Raji (cell line): ENCODE results near the gene SCGB1C2.

Experiments used
- POLR2A ChIP-seq: IDR thresholded peaks from 2 replicates; pipeline ENCODE4 v1.6.1; 2011; ENCODE audit warnings: low read depth, low read length, control low read depth; ENCODE audit not compliant: insufficient read depth

The SCGB1C2 gene

GRCh38 chr17:165939-166338, 28.6 kb downstream of the SCGB1C2 start:
- no peak for TF ChIP-seq POLR2A

GRCh38 chr17:170130-170670, 32.8 kb downstream of the SCGB1C2 start:
- no peak for TF ChIP-seq POLR2A

GRCh38 chr17:171871-172270, 34.5 kb downstream of the SCGB1C2 start:
- no peak for TF ChIP-seq POLR2A

- TF ChIP-seq POLR2A = no peak
These were observed 35.0 kb downstream of the SCGB1C2 start for GRCh38 chr17:172401-172800.

GRCh38 chr17:173166-173911, 36.0 kb downstream of the SCGB1C2 start:
- no peak for TF ChIP-seq POLR2A

GRCh38 chr17:177155-177554, 39.8 kb downstream of the SCGB1C2 start:
- TF ChIP-seq POLR2A = no peak

- TF ChIP-seq POLR2A = no peak
These were observed 40.4 kb downstream of the SCGB1C2 start for GRCh38 chr17:177762-178161.

GRCh38 chr17:178292-179065, 41.1 kb downstream of the SCGB1C2 start:
- no peak for TF ChIP-seq POLR2A

GRCh38 chr17:179066-179432, 41.7 kb downstream of the SCGB1C2 start:
- TF ChIP-seq POLR2A = no peak

- TF ChIP-seq POLR2A = no peak
These were observed 42.5 kb downstream of the SCGB1C2 start for GRCh38 chr17:179781-180380.

- no peak for TF ChIP-seq POLR2A
These were observed 43.2 kb downstream of the SCGB1C2 start for GRCh38 chr17:180381-181244.

GRCh38 chr17:181245-182049, 44.1 kb downstream of the SCGB1C2 start, which contains the start of gene DOC2B:
DOC2B (minus strand) TSS chr17:181650; CDS start chr17:181479, 171 bp downstream.
- TF ChIP-seq POLR2A = no peak

GRCh38 chr17:182050-182751, 44.8 kb downstream of the SCGB1C2 start:
- no peak for TF ChIP-seq POLR2A
